OCI-LY3 (cell line): ENCODE data around the gene NPC2.

Experiments
- H2AFZ ChIP-seq: fragments of 200-600, 300-600 bp; shearing (Covaris generic); 2 replicates; pipeline ENCODE4 v1.6.0; 2014; ENCODE audit warnings: antibody characterized with exemption, low read depth, low read length
- H3K27ac ChIP-seq: fragments of 200-600, 300-600 bp; sonication (generic); 2 replicates; pipeline ENCODE4 v1.5.1; 2014; ENCODE audit warnings: mild to moderate bottlenecking, low read length, moderate library complexity, mixed read lengths
- H3K27me3 ChIP-seq: fragments of 200-600, 300-600 bp; sonication (generic); 2 replicates; pipeline ENCODE4 v1.6.1; 2014; ENCODE audit warnings: low read depth, low read length, mixed read lengths
- H3K36me3 ChIP-seq: fragments of 200-600, 300-600 bp; sonication (generic); replicated peaks from 2 replicates; pipeline ENCODE3; 2014; ENCODE audit warnings: low read depth, low read length, mixed read lengths
- H3K4me1 ChIP-seq: fragments of 300-600, 200-600 bp; sonication (generic); 2 replicates; pipeline ENCODE4 v1.6.1; 2014; ENCODE audit warnings: low read length, mixed read lengths
- H3K4me2 ChIP-seq: fragments of 200-600, 300-600 bp; sonication (generic); 2 replicates; pipeline ENCODE4 v1.6.1; 2014; ENCODE audit warnings: low read length, mixed read lengths
- H3K4me3 ChIP-seq: fragments of 300-600, 200-600 bp; sonication (generic); 2 replicates; pipeline ENCODE4 v1.5.1; 2014; ENCODE audit warnings: antibody characterized with exemption, mild to moderate bottlenecking, low read length, moderate library complexity
- H3K79me2 ChIP-seq: fragments of 300-600, 200-600 bp; shearing (Covaris generic); 2 replicates; pipeline ENCODE4 v1.6.1; 2014; ENCODE audit warnings: mild to moderate bottlenecking, low read length, mixed read lengths
- H3K9ac ChIP-seq: fragments of 300-600, 200-600 bp; shearing (Covaris generic); 2 replicates; pipeline ENCODE4 v1.6.0; 2014; ENCODE audit warnings: mild to moderate bottlenecking, low read length, moderate library complexity
- H3K9me3 ChIP-seq: fragments of 200-600, 300-600 bp; shearing (Covaris generic); 2 replicates; pipeline ENCODE4 v1.6.1; 2014; ENCODE audit warnings: low read length, mixed read lengths; ENCODE audit not compliant: insufficient read depth
- H4K20me1 ChIP-seq: fragments of 200-600, 300-600 bp; sonication (generic); 2 replicates; pipeline ENCODE4 v1.6.1; 2016; ENCODE audit warnings: low read length, mixed read lengths; ENCODE audit not compliant: insufficient read depth
- CTCF ChIP-seq: fragments of 200-600, 300-600 bp; sonication (generic); IDR thresholded peaks from 2 replicates; pipeline ENCODE4 v1.5.1; 2014; ENCODE audit warnings: antibody characterized with exemption, low read length, low read depth
- EZH2phosphoT487 ChIP-seq: fragments of 200-600 bp; shearing (Covaris generic); IDR thresholded peaks from 2 replicates; pipeline ENCODE4 v1.6.1; 2018; ENCODE audit warnings: antibody characterized with exemption, mixed run types, low read depth

NPC2 gene

GRCh38 chr14:74508292-74508731 lies 15.2 kb upstream of the NPC2 start:
- no peaks in the 10 kb centered on the region for H3K36me3 ChIP-seq
- no peak overlapping the region for H3K9ac ChIP-seq
- H3K4me3 ChIP-seq = no peak overlapping the region
- H3K4me2 ChIP-seq = no peak overlapping the region
- H3K9me3 ChIP-seq = no peaks in the 10 kb centered on the region
- H3K79me2 ChIP-seq = no peaks in the 10 kb centered on the region
- H4K20me1 ChIP-seq = no peaks in the 10 kb centered on the region
- no peak overlapping the region for H2AFZ ChIP-seq
- no peak for TF ChIP-seq EZH2phosphoT487
- TF ChIP-seq CTCF = peak; percentile 37
- H3K27me3 ChIP-seq = peaks cover 10% of the 10 kb centered on the region; the same call in 1 of the 2 replicates
- no peak overlapping the region for H3K27ac ChIP-seq
- H3K4me1 ChIP-seq = no peaks in the 10 kb centered on the region

- Histone ChIP-seq H3K4me1 (no peaks in the 10 kb centered on the region), H3K79me2 (no peaks in the 10 kb centered on the region), H3K9me3 (no peaks in the 10 kb centered on the region), H3K27ac (no peak overlapping the region), H3K27me3 (peaks cover 5% of the 10 kb centered on the region; the same call in 1 of the 2 replicates), H3K36me3 (no peaks in the 10 kb centered on the region), H2AFZ (no peak overlapping the region), H4K20me1 (no peaks in the 10 kb centered on the region), H3K4me2 (no peak overlapping the region), H3K4me3 (no peak overlapping the region), H3K9ac (no peak overlapping the region)
- TF ChIP-seq EZH2phosphoT487 (no peak), CTCF (no peak)
These were observed 14.7 kb upstream of the NPC2 start for GRCh38 chr14:74507840-74508239.

- Histone ChIP-seq H2AFZ (no peak overlapping the region), H3K9me3 (no peaks in the 10 kb centered on the region), H3K36me3 (no peaks in the 10 kb centered on the region), H3K27ac (no peak overlapping the region), H3K9ac (no peak overlapping the region), H3K27me3 (peaks cover 3% of the 10 kb centered on the region; the same call in 1 of the 2 replicates), H3K4me2 (no peak overlapping the region), H3K4me3 (no peak overlapping the region), H3K4me1 (peaks cover 4% of the 10 kb centered on the region; the same call in 1 of the 2 replicates), H3K79me2 (no peaks in the 10 kb centered on the region), H4K20me1 (no peaks in the 10 kb centered on the region)
- no peak for TF ChIP-seq CTCF
- no peak for TF ChIP-seq EZH2phosphoT487
These were observed 14.0 kb upstream of the NPC2 start for GRCh38 chr14:74507085-74507484.

- H3K27ac ChIP-seq = no peak overlapping the region
- H3K27me3 ChIP-seq = peaks cover 3% of the 10 kb centered on the region; the same call in 1 of the 2 replicates
- no peak for TF ChIP-seq CTCF
- no peak for TF ChIP-seq EZH2phosphoT487
- H3K36me3 ChIP-seq = no peaks in the 10 kb centered on the region
- no peak overlapping the region for H3K4me2 ChIP-seq
- H3K4me3 ChIP-seq = no peak overlapping the region
- no peaks in the 10 kb centered on the region for H4K20me1 ChIP-seq
- H3K9ac ChIP-seq = no peak overlapping the region
- peaks cover 4% of the 10 kb centered on the region; the same call in 1 of the 2 replicates for H3K4me1 ChIP-seq
- no peaks in the 10 kb centered on the region for H3K9me3 ChIP-seq
- H3K79me2 ChIP-seq = no peaks in the 10 kb centered on the region
- no peak overlapping the region for H2AFZ ChIP-seq
These were observed 13.3 kb upstream of the NPC2 start for GRCh38 chr14:74506411-74506851.
